ENCODE results near the gene ZNF319. TPM values are rescaled to one million over a fixed set of nuclear protein-coding genes. Genes with fewer than 3 reads are reported as not detected.

ZNF319 gene
- total and polyA plus RNA-seq, 2 of the 8 experiments (the other 6 are each of a cell fraction or from before 2014, with no cell fraction given): 3.3 to 5.5 TPM

DNA sequence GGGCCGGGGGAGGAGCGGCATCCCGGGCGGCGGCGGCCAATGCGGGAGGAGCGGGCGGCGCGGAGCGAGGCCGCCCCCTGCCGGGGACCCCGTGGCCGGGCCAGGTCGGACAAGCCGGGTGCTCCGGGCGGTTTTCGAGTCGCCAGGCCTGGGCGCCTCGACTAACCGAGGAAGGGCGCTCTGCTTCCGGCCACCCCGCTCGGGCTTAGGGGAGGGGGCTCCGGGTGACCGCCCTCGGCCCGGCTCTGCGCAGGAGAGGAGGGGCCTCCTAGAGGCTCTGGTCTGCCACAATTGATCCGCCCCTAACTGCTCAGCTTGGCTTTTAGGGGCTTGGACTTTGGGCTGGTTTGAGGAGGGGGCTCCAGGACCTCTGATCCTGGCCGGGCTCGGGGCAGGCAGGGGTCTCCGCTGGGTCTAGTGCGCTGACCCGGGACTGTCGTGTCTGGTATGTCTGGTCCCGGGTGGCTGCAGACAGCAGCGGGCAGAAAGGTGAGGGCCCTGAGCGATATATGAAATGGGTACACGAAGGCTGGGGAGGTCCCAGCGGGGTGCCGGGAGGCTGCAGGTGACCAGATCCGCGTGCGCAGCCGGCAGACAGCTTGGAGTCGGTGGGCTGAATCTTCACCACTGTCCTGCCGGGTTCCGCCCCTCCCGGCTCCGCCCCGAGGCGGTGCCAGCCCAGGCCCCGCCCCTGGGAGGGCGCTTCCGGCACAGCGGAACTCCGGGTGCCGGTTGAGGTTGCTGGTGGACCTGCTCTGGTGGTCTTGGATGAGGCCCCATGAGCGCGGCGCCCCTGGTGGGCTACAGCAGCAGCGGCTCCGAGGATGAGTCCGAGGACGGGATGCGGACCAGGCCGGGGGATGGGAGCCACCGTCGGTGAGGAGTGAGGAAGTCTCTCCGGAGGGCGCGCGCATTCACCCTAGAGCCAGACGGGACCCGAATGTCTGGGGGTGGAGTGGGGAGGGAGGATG, 519 bp upstream of the ZNF319 start, which contains the start of gene USB1:
Gene USB1, plus strand, starts transcription at position 702 of the 971 bp plus-strand sequence. Its CDS starts 77 bp downstream, at position 779.
- Histone ChIP-seq H3K56ac (replicated peaks; ENCODE audit: insufficient read length, low read depth, low read length) (peak within 1 kb of the TSS; percentile 63), H3K79me2 (ENCODE audit: control insufficient read depth in 1 of 2, insufficient read depth in 2 of 2, low read length in 2 of 2) (no peaks in the 10 kb centered on the region; a peak in 1 of 4 replicates), H4K8ac (ENCODE audit: extremely low read depth, insufficient read depth, low read length) (peak within 1 kb of the TSS; percentile 86), H3K36me3 (ENCODE audit: control insufficient read depth in 2 of 4, insufficient read depth in 4 of 4, low read length in 3 of 4) (peaks cover 0 to 21% (median 10%) of the 10 kb centered on the region in 4 experiments; a peak in 5 of 8 replicates), H3K4me3 (ENCODE audit: extremely low read depth in 1 of 4, insufficient read depth in 2 of 4, low read depth in 3 of 4, low read length in 4 of 4) (peak within 1 kb of the TSS; percentile 63 to 96 (median 84)), H4K20me1 (replicated peaks in 1 of 2; ENCODE audit: control insufficient read depth in 1 of 2, insufficient read depth in 2 of 2, low read length in 2 of 2) (peaks cover 0 to 6% of the 10 kb centered on the region in 2 experiments), H3K23me2 (ENCODE audit: low read depth, low read length) (peaks cover 7% of the 10 kb centered on the region), H2AK5ac (ENCODE audit: low read depth, low read length) (no peak within 1 kb of the TSS), H2BK12ac (ENCODE audit: low read depth, low read length) (no peak within 1 kb of the TSS), H3K27ac (ENCODE audit: low read depth, low read length) (no peak within 1 kb of the TSS), H2BK5ac (ENCODE audit: low read depth, low read length) (peak within 1 kb of the TSS; percentile 71; the same call in 1 of the 2 replicates), H3K27me3 (replicated peaks in 1 of 4; ENCODE audit: control insufficient read depth in 3 of 4, extremely low read depth in 1 of 4, insufficient read depth in 3 of 4, low read length in 3 of 4) (peaks cover 0 to 3% (median 0%) of the 10 kb centered on the region in 4 experiments; a peak in 2 of 7 replicates), H3K23ac (ENCODE audit: insufficient read length) (no peak within 1 kb of the TSS), H4K91ac (replicated peaks; ENCODE audit: insufficient read length, low read length) (peak within 1 kb of the TSS; percentile 7), H3K4ac (replicated peaks; ENCODE audit: insufficient read length, low read depth, low read length) (no peak within 1 kb of the TSS), H3K18ac (ENCODE audit: extremely low read depth, low read length) (peak within 1 kb of the TSS; percentile 83; the same call in 1 of the 2 replicates), H3K14ac (ENCODE audit: insufficient read length) (no peak within 1 kb of the TSS), H3K4me2 (ENCODE audit: insufficient read depth in 1 of 2, low read depth in 2 of 2, low read length in 2 of 2) (peak within 1 kb of the TSS; percentile 79 to 98), H2AFZ (ENCODE audit: low read length) (peak within 1 kb of the TSS; percentile 65; the same call in 1 of the 2 replicates), H2BK120ac (replicated peaks; ENCODE audit: low read depth, low read length) (no peak within 1 kb of the TSS), H2BK20ac (ENCODE audit: low read length) (no peak within 1 kb of the TSS), H3K4me1 (replicated peaks in 1 of 4; ENCODE audit: control insufficient read depth in 3 of 4, insufficient read depth in 4 of 4, low read length in 3 of 4) (peaks cover 5 to 8% (median 7%) of the 10 kb centered on the region in 4 experiments; a peak in 6 of 7 replicates), H3K9ac (replicated peaks in 1 of 4; ENCODE audit: extremely low read depth in 1 of 4, low read depth in 3 of 4, low read length in 3 of 4) (peak within 1 kb of the TSS; percentile 51 to 86 (median 52); a peak in 6 of 7 replicates), H3K9me3 (ENCODE audit: insufficient read depth in 2 of 2, low read depth in 1 of 2, low read length in 1 of 2) (no peaks in the 10 kb centered on the region), H2BK15ac (ENCODE audit: low read length) (no peak within 1 kb of the TSS), H3K79me1 (ENCODE audit: low read depth, low read length) (no peaks in the 10 kb centered on the region), H4K5ac (ENCODE audit: insufficient read length, low read depth, low read length) (peak within 1 kb of the TSS; percentile 45)
- 2% methylated on average over 37 of the region's 81 CpGs; no CpG with 5 or more reads in 1 of the 2 experiments for WGBS, 2 experiments (ENCODE audit: extremely low coverage in 1 of 2, insufficient coverage in 1 of 2, insufficient read length in 1 of 2, insufficient replicate concordance in 2 of 2, low coverage in 1 of 2, low lambda C conversion rate in 2 of 2, missing lambda C conversion rate in 1 of 2)
- CTCF ChIA-PET (ENCODE audit: partially characterized antibody): interaction anchor here (0.9 to 26.3 kb wide), 22 partner anchors 9 to 201 kb away, joined by 3 to 305 read pairs (median 4); no protein-coding TSS in a partner anchor
- DNase-seq (ENCODE audit: low read depth in 1 of 2, low spot score in 2 of 2) (peak; percentile 85 to 92), FAIRE-seq (no peak)
- POLR2A ChIA-PET (ENCODE audit: partially characterized antibody): interaction anchor here (0.8 to 2.2 kb wide), 11 partner anchors 9 to 334 kb away, joined by 3 to 7 read pairs (median 3); partner anchors contain the start of gene MMP15
- no peak for TF ChIP-seq POU5F1 (IDR thresholded peaks at IDR 0.05; ENCODE audit: low read depth, low read length)
- TF ChIP-seq SRF (IDR thresholded peaks at IDR 0.05; ENCODE audit: low read depth, low read length): no peak
- TF ChIP-seq TCF12 (IDR thresholded peaks at IDR 0.05; ENCODE audit: low read depth, low read length): no peak
- no peak for TF ChIP-seq SP2 (IDR thresholded peaks at IDR 0.05; ENCODE audit: low read length)
- no peak for TF ChIP-seq EZH2 (IDR thresholded peaks at IDR 0.05; ENCODE audit: low read depth, low read length, severe bottlenecking)
- peak; percentile 58; the same call in 1 of the 2 replicates for TF ChIP-seq TAF1 (IDR thresholded peaks at IDR 0.05; ENCODE audit: low read depth, low read length)
- TF ChIP-seq HDAC2 (IDR thresholded peaks at IDR 0.05; ENCODE audit: borderline replicate concordance in 1 of 2, low read depth in 2 of 2, low read length in 2 of 2): peak in 1 of 2 experiments; percentile 78; a peak in 1 of 4 replicates
- TF ChIP-seq BACH1 (IDR thresholded peaks at IDR 0.05; ENCODE audit: low read length): no peak
- no peak for TF ChIP-seq CBX8 (IDR thresholded peaks at IDR 0.05; ENCODE audit: borderline replicate concordance, low read depth, low read length)
- no peak for TF ChIP-seq RXRA (IDR thresholded peaks at IDR 0.05; ENCODE audit: insufficient read depth, low read depth, low read length)
